T-helper 22 cell (primary cell): ENCODE measurements around the gene PRTFDC1.
"Not testable (repeated sequence)": the region's sequence is repeated elsewhere in the genome, so short reads cannot be mapped to it uniquely, and the experiment has no call there.

Source experiments
- DNase-seq: peaks from one replicate; pipeline ENCODE4 v3.0.0-alpha.2; 2020; ENCODE audit warnings: low read depth

The PRTFDC1 gene

DNA sequence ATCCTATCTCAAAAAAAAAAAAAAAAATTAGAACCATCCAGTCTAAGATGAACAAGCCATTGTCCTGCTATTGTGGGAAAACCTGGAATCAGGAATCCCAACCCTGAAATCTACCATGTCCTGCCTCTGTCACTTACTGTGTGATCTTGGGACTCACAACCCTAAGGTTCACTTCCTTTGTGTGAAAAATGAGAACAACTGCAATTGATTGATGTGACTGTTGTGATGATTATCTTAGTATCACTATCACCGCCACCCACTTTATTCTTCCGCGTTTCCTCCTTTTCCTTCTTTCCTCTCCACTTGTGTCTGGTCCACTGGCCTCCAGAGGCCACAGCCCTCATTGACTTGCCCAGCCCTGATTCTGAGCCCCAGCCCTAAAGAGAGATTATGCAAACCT lies 12.6 kb upstream of the PRTFDC1 start:
- no peak for DNase-seq

DNA sequence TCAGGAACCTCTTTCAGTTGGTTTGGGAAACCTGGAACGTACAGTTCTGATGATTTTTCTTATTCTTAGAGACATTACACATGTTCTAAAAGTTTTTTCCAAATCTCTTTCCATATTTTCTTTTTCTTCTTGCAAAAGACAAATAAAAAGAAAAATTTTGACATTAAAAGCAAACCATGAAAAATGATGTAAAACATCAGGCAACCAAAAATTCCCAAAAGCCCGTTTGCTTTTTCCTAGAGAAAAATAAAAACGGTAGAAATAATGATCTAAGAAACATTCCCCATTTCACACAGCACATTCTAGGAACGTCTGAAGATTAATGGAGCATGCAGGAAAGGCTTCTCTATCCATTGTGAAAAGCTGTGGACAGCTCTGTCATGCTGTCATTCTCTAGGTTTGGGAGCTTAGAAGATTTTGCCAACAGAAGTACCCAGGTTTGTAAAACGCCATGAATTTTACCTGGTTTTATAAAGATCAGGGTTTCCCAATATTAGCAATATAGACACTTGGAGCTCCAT lies 11.2 kb upstream of the PRTFDC1 start:
- DNase-seq = no peak

DNA sequence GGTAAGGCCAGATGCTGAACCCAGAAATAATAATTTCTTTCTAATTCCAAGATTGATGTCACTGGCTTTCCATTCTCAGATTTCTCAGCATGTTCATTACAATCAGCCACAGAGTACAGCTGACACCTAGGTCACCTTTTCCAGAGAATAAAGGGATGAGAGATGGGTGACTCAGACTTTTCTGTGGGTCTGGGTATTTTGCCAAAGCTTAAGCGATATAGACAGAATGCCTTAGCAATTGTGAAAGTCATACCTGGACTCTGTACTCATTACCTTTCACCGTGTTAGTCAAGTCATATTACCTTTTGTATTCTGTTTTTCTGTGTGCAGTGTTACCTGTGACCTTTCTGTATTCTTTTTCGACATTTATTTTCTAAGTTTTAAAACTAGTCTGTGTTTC lies 10.6 kb upstream of the PRTFDC1 start:
- no peak for DNase-seq

GRCh38 chr10:24961582-24961981 lies 9.2 kb upstream of the PRTFDC1 start:
- no peak for DNase-seq

GRCh38 chr10:24959382-24959730 lies 7.0 kb upstream of the PRTFDC1 start:
- DNase-seq = no peak

DNA sequence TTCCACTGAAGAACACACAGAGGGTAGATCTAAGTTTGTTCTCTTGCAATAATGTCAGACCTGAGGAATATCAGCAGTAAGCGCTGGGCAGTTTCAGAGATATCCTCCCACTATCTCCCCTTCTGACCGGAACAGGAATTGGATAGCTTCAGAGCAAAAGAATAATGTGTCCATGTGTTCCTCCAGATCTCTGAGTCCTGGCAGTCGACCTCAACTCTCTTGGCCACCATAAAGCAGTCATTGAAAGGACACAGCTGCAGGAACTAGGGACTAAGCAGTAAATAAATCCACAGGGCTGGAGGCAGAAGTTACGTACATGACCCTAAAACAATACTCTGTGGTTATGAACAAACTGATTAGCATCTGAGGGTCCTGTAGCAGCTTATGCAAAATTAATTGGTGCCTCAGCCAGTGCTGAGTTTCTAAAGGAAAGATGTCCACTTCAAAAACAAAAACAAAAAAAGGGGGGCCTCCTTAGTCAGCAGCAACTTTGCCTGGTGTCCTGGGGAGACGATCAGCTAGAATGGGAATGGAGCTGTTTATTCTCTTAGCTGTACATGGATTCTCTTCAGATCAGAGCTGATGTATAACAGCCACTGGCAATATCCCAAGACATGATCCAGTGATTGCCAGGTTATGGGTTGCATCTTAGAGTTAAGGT lies 6.4 kb upstream of the PRTFDC1 start:
- no peak for DNase-seq

DNA sequence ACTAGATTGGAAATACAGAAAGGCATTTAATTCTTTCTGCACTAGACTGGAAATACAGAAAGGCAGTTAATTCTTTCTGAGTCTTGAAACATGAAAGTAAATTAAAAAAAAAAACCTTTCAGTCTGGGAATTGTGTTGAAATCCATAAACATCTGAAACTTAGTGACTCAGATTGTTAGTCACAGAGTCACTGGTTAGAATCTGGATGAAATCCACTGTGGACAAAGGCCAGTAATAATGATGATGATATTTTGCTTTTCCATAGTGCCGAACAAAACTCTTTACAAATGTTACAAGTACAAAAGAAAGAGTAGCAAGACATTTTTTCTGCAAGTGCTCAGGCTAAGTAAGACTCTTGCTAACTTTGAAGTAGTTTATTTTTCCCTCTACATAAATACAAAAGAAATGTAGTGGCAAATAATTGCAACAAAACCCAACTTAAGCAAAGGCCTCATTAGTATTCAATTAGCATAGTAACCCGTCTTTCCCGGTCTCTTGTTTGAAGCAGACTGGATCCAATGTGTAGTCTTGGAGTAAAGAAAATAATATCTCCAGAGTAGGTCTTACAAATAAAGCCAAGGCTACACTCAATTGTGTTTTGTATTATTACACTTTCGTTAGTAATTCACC lies 5.8 kb upstream of the PRTFDC1 start:
- no peak for DNase-seq

GRCh38 chr10:24957624-24958051 lies 5.2 kb upstream of the PRTFDC1 start:
- DNase-seq = not testable (repeated sequence)

- DNase-seq = no peak
Measured at GRCh38 chr10:24953675-24954074, 1.3 kb upstream of the PRTFDC1 start.

GRCh38 chr10:24952707-24953645 lies 570 bp upstream of the PRTFDC1 start:
- peak; percentile 13 for DNase-seq

DNA sequence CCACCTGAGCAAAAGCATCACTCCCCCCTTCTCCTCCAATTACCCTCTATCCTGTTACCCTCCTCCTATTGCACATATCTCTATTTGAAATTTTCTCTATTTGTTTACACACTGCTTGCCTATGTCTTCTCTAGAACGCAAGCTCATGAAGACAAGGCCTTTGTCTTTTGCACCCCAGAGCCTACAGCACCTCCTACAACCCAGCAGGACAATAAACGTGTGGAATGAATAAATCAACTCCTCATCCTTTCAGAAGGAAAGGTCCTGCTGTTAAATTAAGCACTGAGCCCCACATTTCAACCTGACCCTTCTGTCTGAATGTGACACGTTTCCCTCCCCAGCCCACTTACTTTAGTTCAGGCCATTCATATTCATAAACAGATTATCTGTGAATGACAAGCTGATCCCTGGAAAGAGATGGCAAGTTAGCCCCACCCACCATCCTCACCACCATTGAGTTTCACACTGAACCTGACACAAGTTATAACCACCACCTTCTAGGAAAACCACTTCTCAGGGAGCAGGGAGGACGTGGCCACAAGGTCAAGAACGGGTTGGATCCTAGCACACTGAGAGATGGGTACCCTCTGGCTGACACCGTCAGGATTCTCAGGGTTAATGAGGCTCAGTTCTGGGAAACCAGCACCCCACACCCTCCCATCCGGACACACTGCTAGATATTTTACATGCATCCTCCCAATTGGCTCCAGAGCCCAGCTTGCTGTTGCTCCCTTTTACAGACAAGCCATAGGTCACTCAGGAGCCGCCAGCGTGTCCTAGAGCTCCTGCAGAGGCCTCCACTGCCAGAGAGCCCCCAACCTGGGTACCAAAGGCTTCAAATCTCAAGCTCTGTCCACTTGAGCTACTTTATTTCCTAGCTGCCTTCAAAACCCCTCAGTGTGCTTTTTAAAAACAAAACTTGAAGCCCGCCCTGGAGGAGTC lies 934 bp downstream of the PRTFDC1 start:
- no peak for DNase-seq

DNA sequence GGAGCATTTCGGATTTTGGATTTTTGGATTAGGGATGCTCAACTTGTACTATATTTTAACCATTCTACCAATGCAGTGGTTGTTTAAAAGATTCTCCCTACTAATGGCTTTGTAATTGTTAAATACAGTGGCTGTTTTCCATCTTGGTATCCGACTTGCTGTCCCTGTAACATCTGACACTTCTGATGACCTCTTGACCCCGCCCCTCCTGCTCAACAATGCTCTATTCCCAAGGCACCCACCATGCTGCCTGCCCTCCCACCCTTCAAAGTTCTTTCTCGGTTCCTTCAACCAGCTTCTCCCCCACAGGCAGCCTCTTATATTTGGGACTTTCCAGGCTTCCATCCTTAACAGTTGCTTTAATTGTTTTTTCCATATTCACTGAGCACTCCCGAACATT lies 2.0 kb downstream of the PRTFDC1 start:
- no peak for DNase-seq

- DNase-seq = no peak
Measured at GRCh38 chr10:24949616-24950015, 2.8 kb downstream of the PRTFDC1 start.

GRCh38 chr10:24947304-24948097 lies 4.9 kb downstream of the PRTFDC1 start:
- DNase-seq = no peak

DNA sequence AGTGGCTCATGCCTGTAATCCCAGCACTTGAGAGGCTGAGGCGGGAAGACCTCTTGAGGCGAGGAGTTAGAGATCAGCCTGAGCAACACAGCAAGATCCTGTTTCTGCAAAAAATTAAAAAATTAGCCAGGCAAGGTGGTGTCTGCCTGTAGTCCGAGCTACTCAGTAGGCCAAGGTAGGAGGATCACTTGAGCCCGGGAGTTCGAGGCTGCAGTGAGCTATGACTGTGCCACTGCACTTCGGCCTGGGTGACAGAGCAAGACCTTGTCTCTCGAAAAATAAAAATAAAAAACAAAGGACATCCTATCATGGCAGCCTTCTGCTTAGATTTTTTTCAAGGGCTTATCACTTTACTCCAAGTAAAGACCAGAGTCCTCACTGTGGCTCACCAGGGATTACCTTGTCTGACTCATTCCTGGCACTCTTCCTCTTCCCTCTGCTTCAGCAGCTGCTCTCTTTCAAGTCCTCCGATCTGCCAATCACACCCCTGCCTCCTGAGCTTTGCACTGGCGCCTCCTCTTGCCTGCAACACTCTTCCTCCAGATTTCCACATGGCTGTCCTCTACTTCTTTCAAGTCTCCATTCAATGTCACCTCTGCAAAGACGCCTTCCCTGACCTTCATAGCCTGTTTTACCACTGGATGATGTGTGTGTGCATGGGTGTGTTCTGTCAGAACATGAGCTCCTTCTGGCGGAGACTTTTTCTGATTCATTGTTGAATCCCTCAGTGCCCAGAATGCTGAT lies 7.7 kb downstream of the PRTFDC1 start:
- DNase-seq = no peak

DNA sequence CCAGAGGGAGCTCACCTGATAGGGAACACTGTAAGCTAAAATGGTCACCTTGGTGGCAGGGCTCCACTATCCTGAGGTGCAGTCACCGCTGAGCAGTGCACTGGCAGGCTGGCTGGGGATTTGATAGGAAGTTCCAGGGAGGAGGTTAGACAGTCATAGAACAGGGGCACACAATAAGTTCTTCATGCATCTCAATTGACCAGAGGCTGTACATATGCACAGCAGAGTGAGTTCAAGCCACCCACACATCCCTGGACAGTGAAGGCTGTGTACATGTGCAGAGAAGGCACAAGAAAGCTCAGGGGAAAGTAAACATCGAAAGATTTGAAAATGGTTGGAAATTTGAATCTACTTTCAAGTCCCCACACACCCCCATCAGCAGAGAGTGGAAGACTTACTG lies 13.9 kb downstream of the PRTFDC1 start:
- DNase-seq = no peak

- DNase-seq = no peak
Measured at GRCh38 chr10:24938076-24938475, 14.3 kb downstream of the PRTFDC1 start.

- DNase-seq = no peak
Measured at GRCh38 chr10:24935504-24936292, 16.7 kb downstream of the PRTFDC1 start.

- no peak for DNase-seq
Measured at GRCh38 chr10:24931236-24931635, 21.2 kb downstream of the PRTFDC1 start.
